Femur (tissue), 1 donor: Measurements from ENCODE around the gene OR5K4.
"Not testable (repeated sequence)": the region's sequence is repeated elsewhere in the genome, so short reads cannot be mapped to it uniquely, and the experiment has no call there.

Source experiments
- DNase-seq: peaks from one replicate; pipeline ENCODE4 v3.0.0-alpha.2; 2017

The OR5K4 gene

GRCh38 chr3:98371853-98372252, 18.2 kb downstream of the OR5K4 start:
- no peak for DNase-seq

- DNase-seq, result no peak
Measured at GRCh38 chr3:98372445-98372844, 18.8 kb downstream of the OR5K4 start.

GRCh38 chr3:98376631-98377030, 23.0 kb downstream of the OR5K4 start:
- no peak for DNase-seq

- no peak for DNase-seq
Measured at GRCh38 chr3:98388147-98388546, 34.5 kb downstream of the OR5K4 start.

- no peak for DNase-seq
Measured at GRCh38 chr3:98390366-98390765, 36.7 kb downstream of the OR5K4 start, which contains the start of gene OR5K3. Gene OR5K3, plus strand, starts transcription at chr3:98390666. Its CDS starts 0 bp downstream, at chr3:98390666.

GRCh38 chr3:98395101-98395500, 41.4 kb downstream of the OR5K4 start:
- DNase-seq, result no peak

- not testable (repeated sequence) for DNase-seq
Measured at GRCh38 chr3:98396482-98396881, 42.8 kb downstream of the OR5K4 start.

- no peak for DNase-seq
Measured at GRCh38 chr3:98398513-98398912, 44.9 kb downstream of the OR5K4 start.

- no peak for DNase-seq
Measured at GRCh38 chr3:98402507-98402906, 48.9 kb downstream of the OR5K4 start.

- DNase-seq, result no peak
Measured at GRCh38 chr3:98404010-98404409, 50.4 kb downstream of the OR5K4 start.
